Muscle layer of colon (tissue), 2 donors: ENCODE measurements around the gene MYO3B.

Experiments used
- H3K27ac ChIP-seq: one replicate; pipeline ENCODE4 v1.7.0; 2013; ENCODE audit warnings: low read depth, mild to moderate bottlenecking, low read length, moderate library complexity
- H3K27me3 ChIP-seq, 2 donors: one replicate each; pipeline ENCODE4 v1.7.0; 2013; ENCODE audit warnings: low read length in 2 of 2, mild to moderate bottlenecking in 2 of 2; ENCODE audit not compliant: insufficient read depth in 2 of 2, control insufficient read depth in 1 of 2
- H3K36me3 ChIP-seq: one replicate; pipeline ENCODE4 v1.7.0; 2013; ENCODE audit warnings: mild to moderate bottlenecking, low read length; ENCODE audit not compliant: insufficient read depth
- H3K4me1 ChIP-seq: one replicate; pipeline ENCODE4 v1.7.0; 2013; ENCODE audit warnings: mild to moderate bottlenecking, low read length; ENCODE audit not compliant: insufficient read depth
- H3K4me3 ChIP-seq, 2 donors: one replicate each; pipeline ENCODE4 v1.7.0; 2013; ENCODE audit warnings: low read length in 2 of 2, low read depth in 1 of 2, mild to moderate bottlenecking in 1 of 2, moderate library complexity in 1 of 2
- H3K9ac ChIP-seq: one replicate; pipeline ENCODE4 v1.7.0; 2013; ENCODE audit warnings: low read length
- H3K9me3 ChIP-seq: one replicate; pipeline ENCODE4 v1.7.0; 2013; ENCODE audit warnings: mild to moderate bottlenecking, low read length
- donor health status: abdominal sarcoma.
- donor health status: Adenocarcinoma of cecum.

Gene MYO3B

GRCh38 chr2:170455617-170456426, 277.9 kb downstream of the MYO3B start:
- no peak overlapping the region for H3K9ac ChIP-seq
- H3K9me3 ChIP-seq: no peaks in the 10 kb centered on the region
- H3K4me1 ChIP-seq: no peaks in the 10 kb centered on the region
- H3K4me3 ChIP-seq: no peak overlapping the region
- H3K36me3 ChIP-seq: no peaks in the 10 kb centered on the region
- no peak overlapping the region for H3K27ac ChIP-seq
- no peaks in the 10 kb centered on the region for H3K27me3 ChIP-seq

GRCh38 chr2:170456914-170457313, 279.0 kb downstream of the MYO3B start:
- H3K9me3 ChIP-seq: no peaks in the 10 kb centered on the region
- no peak overlapping the region for H3K27ac ChIP-seq
- H3K36me3 ChIP-seq: no peaks in the 10 kb centered on the region
- no peaks in the 10 kb centered on the region for H3K4me1 ChIP-seq
- H3K4me3 ChIP-seq: no peak overlapping the region
- H3K9ac ChIP-seq: no peak overlapping the region
- H3K27me3 ChIP-seq: no peaks in the 10 kb centered on the region

- H3K27ac ChIP-seq: no peak overlapping the region
- no peaks in the 10 kb centered on the region for H3K36me3 ChIP-seq
- H3K4me3 ChIP-seq: no peak overlapping the region
- no peaks in the 10 kb centered on the region for H3K27me3 ChIP-seq
- no peak overlapping the region for H3K9ac ChIP-seq
- H3K9me3 ChIP-seq: no peaks in the 10 kb centered on the region
- no peaks in the 10 kb centered on the region for H3K4me1 ChIP-seq
Measured at GRCh38 chr2:170457742-170458141, 279.8 kb downstream of the MYO3B start.

GRCh38 chr2:170461889-170462288, 283.9 kb downstream of the MYO3B start:
- Histone ChIP-seq H3K4me3 (no peak overlapping the region), H3K27ac (no peak overlapping the region), H3K9me3 (no peaks in the 10 kb centered on the region), H3K36me3 (no peaks in the 10 kb centered on the region), H3K27me3 (no peaks in the 10 kb centered on the region), H3K4me1 (no peaks in the 10 kb centered on the region), H3K9ac (no peak overlapping the region)

- Histone ChIP-seq H3K27ac (no peak overlapping the region), H3K4me1 (no peaks in the 10 kb centered on the region), H3K9ac (no peak overlapping the region), H3K27me3 (no peaks in the 10 kb centered on the region), H3K9me3 (no peaks in the 10 kb centered on the region), H3K36me3 (no peaks in the 10 kb centered on the region), H3K4me3 (no peak overlapping the region)
Measured at GRCh38 chr2:170462433-170463205, 284.7 kb downstream of the MYO3B start.

GRCh38 chr2:170463206-170463537, 285.2 kb downstream of the MYO3B start:
- no peaks in the 10 kb centered on the region for H3K36me3 ChIP-seq
- H3K27me3 ChIP-seq: no peaks in the 10 kb centered on the region
- no peak overlapping the region for H3K27ac ChIP-seq
- no peak overlapping the region for H3K9ac ChIP-seq
- H3K4me3 ChIP-seq: no peak overlapping the region
- H3K4me1 ChIP-seq: no peaks in the 10 kb centered on the region
- no peaks in the 10 kb centered on the region for H3K9me3 ChIP-seq

- H3K9me3 ChIP-seq: no peaks in the 10 kb centered on the region
- H3K27me3 ChIP-seq: no peaks in the 10 kb centered on the region
- no peak overlapping the region for H3K9ac ChIP-seq
- no peaks in the 10 kb centered on the region for H3K36me3 ChIP-seq
- H3K4me1 ChIP-seq: no peaks in the 10 kb centered on the region
- H3K4me3 ChIP-seq: no peak overlapping the region
- no peak overlapping the region for H3K27ac ChIP-seq
Measured at GRCh38 chr2:170464268-170464667, 286.3 kb downstream of the MYO3B start.

- Histone ChIP-seq H3K9ac (no peak overlapping the region), H3K4me3 (no peak overlapping the region), H3K36me3 (no peaks in the 10 kb centered on the region), H3K4me1 (no peaks in the 10 kb centered on the region), H3K27me3 (no peaks in the 10 kb centered on the region), H3K27ac (no peak overlapping the region), H3K9me3 (no peaks in the 10 kb centered on the region)
Measured at GRCh38 chr2:170465241-170465640, 287.3 kb downstream of the MYO3B start.

- Histone ChIP-seq H3K4me3 (no peak overlapping the region), H3K27ac (no peak overlapping the region), H3K36me3 (no peaks in the 10 kb centered on the region), H3K27me3 (no peaks in the 10 kb centered on the region), H3K4me1 (no peaks in the 10 kb centered on the region), H3K9ac (no peak overlapping the region), H3K9me3 (no peaks in the 10 kb centered on the region)
Measured at GRCh38 chr2:170466632-170467031, 288.7 kb downstream of the MYO3B start.

GRCh38 chr2:170467568-170468422, 289.8 kb downstream of the MYO3B start:
- no peaks in the 10 kb centered on the region for H3K36me3 ChIP-seq
- H3K9me3 ChIP-seq: no peaks in the 10 kb centered on the region
- no peaks in the 10 kb centered on the region for H3K27me3 ChIP-seq
- H3K27ac ChIP-seq: no peak overlapping the region
- no peaks in the 10 kb centered on the region for H3K4me1 ChIP-seq
- H3K9ac ChIP-seq: no peak overlapping the region
- H3K4me3 ChIP-seq: no peak overlapping the region

GRCh38 chr2:170468557-170468956, 290.6 kb downstream of the MYO3B start:
- Histone ChIP-seq H3K9me3 (no peaks in the 10 kb centered on the region), H3K4me1 (no peaks in the 10 kb centered on the region), H3K4me3 (no peak overlapping the region), H3K9ac (no peak overlapping the region), H3K27ac (no peak overlapping the region), H3K36me3 (no peaks in the 10 kb centered on the region), H3K27me3 (no peaks in the 10 kb centered on the region)
